SK-N-MC (cell line): ENCODE data around the gene CYP27A1.

Experiments
- DNase-seq: peaks from one replicate; pipeline ENCODE4 v3.0.0-alpha.2; 2011; ENCODE audit warnings: low read depth, low spot score
- H3K27ac ChIP-seq: fragments of 200-600 bp; sonication (generic); 2 replicates; pipeline ENCODE4 v1.5.1; 2016; ENCODE audit warnings: mixed run types
- H3K36me3 ChIP-seq: fragments of 200-600 bp; sonication (generic); 2 replicates; pipeline ENCODE4 v1.6.1; 2017; ENCODE audit warnings: antibody characterized with exemption, low read length, mixed read lengths; ENCODE audit not compliant: insufficient read depth
- H3K4me3 ChIP-seq: fragments of 200-600 bp; sonication (generic); 2 replicates; pipeline ENCODE4 v1.5.1; 2016
- H3K9ac ChIP-seq: fragments of 200-600 bp; sonication (generic); 2 replicates; pipeline ENCODE4 v1.8.0; 2017; ENCODE audit warnings: mixed run types, mixed read lengths; ENCODE audit not compliant: insufficient read length
- H3K9me3 ChIP-seq: fragments of 200-600 bp; sonication (generic); 2 replicates; pipeline ENCODE4 v1.6.1; 2017; ENCODE audit warnings: low read depth, mild to moderate bottlenecking, antibody characterized with exemption, low read length, moderate library complexity, mixed read lengths
- EZH2 ChIP-seq: fragments of 200-600 bp; sonication (generic); IDR thresholded peaks from one replicate; pipeline ENCODE4 v1.6.1; 2017; ENCODE audit warnings: antibody characterized with exemption
- FOXP2 ChIP-seq: optimal IDR thresholded peaks from 2 replicates; pipeline ENCODE3; 2011; ENCODE audit warnings: mild to moderate bottlenecking, moderate library complexity; ENCODE audit not compliant: insufficient read depth; ENCODE audit errors: extremely low read length, control extremely low read depth
- POLR2AphosphoS5 ChIP-seq: IDR thresholded peaks from 2 replicates; pipeline ENCODE4 v1.6.1; 2012; ENCODE audit warnings: mild to moderate bottlenecking, low read depth, low read length, borderline replicate concordance

The CYP27A1 gene

DNA sequence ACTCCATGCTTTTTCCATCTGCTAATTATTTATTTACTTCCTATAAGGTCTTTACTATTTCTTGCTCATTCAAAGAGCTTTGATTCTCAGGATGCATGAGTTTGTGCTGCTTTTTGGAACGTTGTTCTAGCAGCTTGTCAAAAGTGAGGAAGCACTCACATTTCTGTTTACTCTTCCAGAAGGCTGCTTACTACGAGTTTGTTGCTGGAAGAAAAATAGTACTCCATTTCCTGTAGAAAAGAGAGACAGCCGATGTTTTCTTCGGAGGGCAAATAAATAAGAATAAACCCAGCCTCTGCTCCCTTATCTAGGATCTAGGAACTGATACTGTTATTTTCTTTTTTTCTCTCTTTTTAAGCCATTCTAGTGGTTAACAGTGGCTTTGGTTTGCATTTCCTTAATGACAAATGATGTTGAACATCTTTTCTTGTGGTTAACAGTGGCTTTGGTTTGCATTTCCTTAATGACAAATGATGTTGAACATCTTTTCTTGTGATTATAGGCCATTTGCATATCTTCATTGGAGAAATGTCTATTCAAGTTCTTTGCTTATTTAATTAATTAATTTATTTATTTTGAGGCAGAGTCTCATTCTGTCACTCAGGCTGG is 20.5 kb downstream of the CYP27A1 start:
- Histone ChIP-seq H3K27ac (peak overlapping the region; percentile 60), H3K4me3 (no peak overlapping the region), H3K36me3 (no peaks in the 10 kb centered on the region), H3K9ac (no peak overlapping the region), H3K9me3 (peaks cover 8% of the 10 kb centered on the region; the same call in 1 of the 2 replicates)
- no peak for DNase-seq
- TF ChIP-seq EZH2 = no peak
- TF ChIP-seq POLR2AphosphoS5 = no peak
- TF ChIP-seq FOXP2 = no peak

GRCh38 chr2:218804817-218805216 is 22.9 kb downstream of the CYP27A1 start:
- no peak overlapping the region for H3K4me3 ChIP-seq
- TF ChIP-seq FOXP2 (no peak), EZH2 (no peak), POLR2AphosphoS5 (no peak)
- DNase-seq = no peak

DNA sequence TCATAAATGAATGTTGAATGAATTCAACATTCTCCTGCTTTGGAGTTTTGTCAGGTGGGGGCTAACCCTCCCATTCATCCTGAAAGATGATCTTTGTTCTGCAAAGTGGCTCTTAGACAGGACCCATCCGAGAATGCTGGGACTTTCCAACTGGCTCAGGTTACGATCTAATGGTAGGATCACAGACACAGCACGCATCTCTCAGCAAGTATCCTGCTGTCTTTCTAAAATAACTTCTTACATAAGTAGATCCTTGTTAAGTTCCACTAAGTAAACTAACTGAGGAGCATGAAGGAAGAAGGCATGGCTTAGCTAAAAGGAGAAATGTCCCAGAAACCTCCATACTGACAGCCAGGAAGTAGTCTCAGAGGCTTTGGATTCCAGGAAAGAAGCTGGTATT is 23.7 kb downstream of the CYP27A1 start:
- Histone ChIP-seq H3K27ac (peak overlapping the region; percentile 97), H3K36me3 (no peaks in the 10 kb centered on the region), H3K9me3 (peaks cover 8% of the 10 kb centered on the region; the same call in 1 of the 2 replicates), H3K4me3 (peak overlapping the region; percentile 65), H3K9ac (peak overlapping the region; percentile 65)
- peak; percentile 51 for DNase-seq
- TF ChIP-seq POLR2AphosphoS5 (no peak), EZH2 (no peak), FOXP2 (no peak)

More at GRCh38 chr2:218804817-218805216, 22.9 kb downstream of the CYP27A1 start:
- H3K27ac ChIP-seq = peak overlapping the region; percentile 97
- H3K9me3 ChIP-seq = peaks cover 8% of the 10 kb centered on the region; the same call in 1 of the 2 replicates
- H3K9ac ChIP-seq = no peak overlapping the region
- H3K36me3 ChIP-seq = no peaks in the 10 kb centered on the region

DNA sequence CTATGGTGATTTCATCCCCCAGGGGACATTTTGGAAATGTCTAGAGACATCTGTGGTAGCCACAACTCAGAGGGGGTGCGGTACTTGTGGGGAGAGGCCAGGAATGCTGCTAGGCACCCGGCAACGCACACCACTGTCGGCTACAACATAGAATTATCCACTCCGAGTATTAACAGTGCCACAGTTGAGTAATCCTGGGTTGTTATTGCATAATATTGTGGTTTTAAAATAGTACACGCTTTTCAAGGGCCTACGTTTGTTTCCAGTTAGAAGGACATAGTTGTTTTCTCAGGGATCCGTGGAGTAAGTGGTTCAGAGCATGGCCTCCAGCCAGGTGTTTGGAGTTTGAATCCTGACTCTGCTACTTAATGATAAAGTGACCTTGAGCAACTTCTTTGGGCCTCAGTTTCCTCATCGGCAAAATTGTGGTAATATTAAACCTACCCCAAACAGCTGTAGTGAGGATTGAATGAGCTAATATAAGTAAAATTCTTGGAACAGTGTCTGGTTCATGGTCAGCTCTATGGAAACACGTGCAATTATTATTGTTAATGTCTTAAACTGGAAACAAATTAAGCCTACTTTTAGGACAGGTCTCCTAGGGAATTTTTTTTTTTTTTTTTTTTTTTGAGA is 24.5 kb downstream of the CYP27A1 start:
- Histone ChIP-seq H3K36me3 (no peaks in the 10 kb centered on the region), H3K9ac (peak overlapping the region; percentile 65), H3K9me3 (peaks cover 8% of the 10 kb centered on the region; the same call in 1 of the 2 replicates), H3K27ac (peak overlapping the region; percentile 97), H3K4me3 (peak overlapping the region; percentile 65)
- DNase-seq = peak; percentile 99
- TF ChIP-seq FOXP2 (peak; percentile 62), EZH2 (no peak), POLR2AphosphoS5 (peak; percentile 72)

- Histone ChIP-seq H3K4me3 (no peak overlapping the region), H3K9me3 (peaks cover 8% of the 10 kb centered on the region; the same call in 1 of the 2 replicates), H3K36me3 (no peaks in the 10 kb centered on the region), H3K27ac (peak overlapping the region; percentile 53), H3K9ac (no peak overlapping the region)
- no peak for DNase-seq
- no peak for TF ChIP-seq FOXP2
- no peak for TF ChIP-seq EZH2
- TF ChIP-seq POLR2AphosphoS5 = no peak
These were observed 25.7 kb downstream of the CYP27A1 start for GRCh38 chr2:218807626-218808025.

DNA sequence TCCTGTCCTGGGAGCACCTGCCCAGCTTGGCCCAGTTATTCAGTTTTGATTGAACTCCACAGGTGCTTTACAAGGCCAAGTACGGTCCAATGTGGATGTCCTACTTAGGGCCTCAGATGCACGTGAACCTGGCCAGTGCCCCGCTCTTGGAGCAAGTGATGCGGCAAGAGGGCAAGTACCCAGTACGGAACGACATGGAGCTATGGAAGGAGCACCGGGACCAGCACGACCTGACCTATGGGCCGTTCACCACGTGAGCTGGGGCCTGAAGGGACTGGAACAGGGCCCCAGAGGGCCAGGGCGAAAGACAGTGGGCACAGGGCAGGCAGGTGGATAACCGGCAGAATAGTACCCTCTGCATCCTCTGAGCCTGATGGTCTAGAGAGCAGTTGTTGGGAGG is 27.6 kb downstream of the CYP27A1 start:
- DNase-seq = no peak
- H3K9ac ChIP-seq = no peak overlapping the region
- TF ChIP-seq POLR2AphosphoS5 (no peak), FOXP2 (no peak), EZH2 (no peak)
- H3K9me3 ChIP-seq = 0 out of 2 replicates have a peak, but pooled peaks cover 3% of the 10 kb centered on the region
- no peak overlapping the region for H3K4me3 ChIP-seq
- no peak overlapping the region for H3K27ac ChIP-seq
- no peaks in the 10 kb centered on the region for H3K36me3 ChIP-seq

- peak overlapping the region; percentile 58; the same call in 1 of the 2 replicates for H3K27ac ChIP-seq
- TF ChIP-seq EZH2 (no peak), POLR2AphosphoS5 (no peak), FOXP2 (no peak)
- H3K9me3 ChIP-seq = no peaks in the 10 kb centered on the region
These were observed 28.3 kb downstream of the CYP27A1 start for GRCh38 chr2:218810256-218810655.

GRCh38 chr2:218811382-218811781 is 29.4 kb downstream of the CYP27A1 start:
- H3K27ac ChIP-seq = no peak overlapping the region

More at GRCh38 chr2:218810256-218810655, 28.3 kb downstream of the CYP27A1 start:
- H3K4me3 ChIP-seq = no peak overlapping the region
- H3K9ac ChIP-seq = no peak overlapping the region
- DNase-seq = peak; percentile 44
- H3K36me3 ChIP-seq = no peaks in the 10 kb centered on the region

More at GRCh38 chr2:218811382-218811781, 29.4 kb downstream of the CYP27A1 start:
- TF ChIP-seq POLR2AphosphoS5 = no peak
- no peak for TF ChIP-seq FOXP2
- TF ChIP-seq EZH2 = no peak
- no peak overlapping the region for H3K4me3 ChIP-seq
- DNase-seq = no peak
- no peaks in the 10 kb centered on the region for H3K36me3 ChIP-seq
- H3K9me3 ChIP-seq = no peaks in the 10 kb centered on the region
- H3K9ac ChIP-seq = no peak overlapping the region
